A549 (cell line): Measurements from ENCODE around the gene E4F1. TPM values are rescaled to one million over a fixed set of nuclear protein-coding genes. Genes with fewer than 3 reads are reported as not detected.

Experiments used
- ATAC-seq, 2 experiments: fragments of 200-7000 bp in 1 of 2; fragments of >200 bp in 1 of 2; cut with Nextera tagmentation in 1 of 2; cut with Tn5 transposase in 1 of 2; 3 replicates each; pipeline versions ENCODE4 v1.8.0 to v1.9.1; 2018 to 2020; ENCODE audit warnings: mild to moderate bottlenecking in 1 of 2, moderate library complexity in 1 of 2
- CTCF ChIA-PET: fragments of 300-600 bp; sonication (Branson Sonifier 250); formaldehyde crosslinking; extraction: SDS; loops from one replicate; lab custom pipeline; 2021; ENCODE audit warnings: antibody characterized with exemption, inconsistent platforms; lab: Yijun Ruan, JAX
- POLR2A ChIA-PET: fragments of 350-600 bp; formaldehyde crosslinking; extraction: SDS; loops from one replicate; lab custom pipeline; 2021; ENCODE audit warnings: antibody characterized with exemption, inconsistent platforms; lab: Yijun Ruan, JAX
- DNase-seq, 2 experiments: peaks; one replicate each; pipeline versions ENCODE4 v3.0.0 to v3.0.0-alpha.2; 2011 to 2016; ENCODE audit warnings: low read depth in 1 of 2, low spot score in 1 of 2
- FAIRE-seq: peaks from 2 replicates; lab custom pipeline; 2011; peaks lifted over from hg19 to GRCh38; lab: Jason Lieb, UNC
- H3K27ac ChIP-seq, 2 experiments: fragments of >200 bp; sonication (Bioruptor Twin); formaldehyde crosslinking; 3 replicates each; pipeline ENCODE4 v1.5.1; 2016 to 2017
- H3K4me1 ChIP-seq: fragments of >200 bp; sonication (Bioruptor Twin); formaldehyde crosslinking; 3 replicates; pipeline ENCODE4 v1.6.1; 2016
- H3K4me2 ChIP-seq: fragments of >200 bp; sonication (Bioruptor Twin); formaldehyde crosslinking; 3 replicates; pipeline ENCODE4 v1.6.1; 2016
- H3K4me3 ChIP-seq: fragments of >200 bp; sonication (Bioruptor Twin); formaldehyde crosslinking; 3 replicates; pipeline ENCODE4 v1.5.1; 2016
- H3K9me3 ChIP-seq: fragments of >200 bp; sonication (Bioruptor Twin); formaldehyde crosslinking; 3 replicates; pipeline ENCODE4 v1.6.1; 2016
- BHLHE40 ChIP-seq: IDR thresholded peaks from 2 replicates; pipeline ENCODE4 v1.6.1; 2012; ENCODE audit warnings: low read depth, low read length, inconsistent platforms
- CBX2 ChIP-seq: fragments of 200-600 bp; sonication (generic); IDR thresholded peaks from 2 replicates; pipeline ENCODE4 v1.6.1; 2016; ENCODE audit warnings: low read depth, mild to moderate bottlenecking, borderline replicate concordance
- CEBPB ChIP-seq, 2 experiments: fragments of >200 bp in 1 of 2; sonication (Bioruptor Twin) in 1 of 2; formaldehyde crosslinking in 1 of 2; IDR thresholded peaks; 2 replicates each; pipeline ENCODE4 v1.6.1; 2012 to 2016
- CHD2 ChIP-seq: fragments of 150-350 bp; IDR thresholded peaks from 2 replicates; pipeline ENCODE4 v1.6.1; 2014; ENCODE audit warnings: low read length; ENCODE audit not compliant: partially characterized antibody
- EHF ChIP-seq: fragments of 250-450 bp; sonication (Bioruptor Pico); IDR thresholded peaks from 2 replicates; pipeline ENCODE4 v1.5.0; 2020; ENCODE audit warnings: mild to moderate bottlenecking
- EHMT2 ChIP-seq: fragments of 200-600 bp; sonication (generic); IDR thresholded peaks from 2 replicates; pipeline ENCODE4 v1.6.1; 2016; ENCODE audit warnings: antibody characterized with exemption, low read depth, mild to moderate bottlenecking, moderate library complexity
- FOSL2 ChIP-seq, 2 experiments: fragments of 450-650 bp in 1 of 2; fragments of >200 bp in 1 of 2; sonication (Bioruptor Twin) in 1 of 2; formaldehyde crosslinking; IDR thresholded peaks; 2 replicates each; pipeline versions ENCODE4 v1.5.0 to v1.6.1; 2016 to 2020; ENCODE audit warnings: mild to moderate bottlenecking in 1 of 2, moderate library complexity in 1 of 2
- GATA3 ChIP-seq: IDR thresholded peaks from 2 replicates; pipeline ENCODE4 v1.6.1; 2012; ENCODE audit warnings: borderline replicate concordance
- HDAC2 ChIP-seq: fragments of 200-600 bp; sonication (generic); IDR thresholded peaks from 2 replicates; pipeline ENCODE4 v1.6.1; 2016
- JUNB ChIP-seq: fragments of >200 bp; sonication (Bioruptor Twin); formaldehyde crosslinking; IDR thresholded peaks from 2 replicates; pipeline ENCODE4 v1.6.1; 2016
- KDM5A ChIP-seq: fragments of 200-600 bp; sonication (generic); IDR thresholded peaks from 2 replicates; pipeline ENCODE4 v1.6.1; 2016; ENCODE audit warnings: antibody characterized with exemption, mild to moderate bottlenecking
- MAFK ChIP-seq: fragments of 450-650 bp; IDR thresholded peaks from 2 replicates; pipeline ENCODE4 v1.6.1; 2014; ENCODE audit not compliant: partially characterized antibody
- NR3C1 ChIP-seq: fragments of >200 bp; sonication (Bioruptor Twin); formaldehyde crosslinking; IDR thresholded peaks from 3 replicates; pipeline ENCODE4 v1.6.1; 2017
- POLR2A ChIP-seq: IDR thresholded peaks from 2 replicates; pipeline ENCODE4 v1.6.1; 2012; ENCODE audit warnings: mild to moderate bottlenecking, low read length
- RARB ChIP-seq: fragments of 250-450 bp; sonication (Bioruptor Pico); IDR thresholded peaks from 2 replicates; pipeline ENCODE4 v1.8.0; 2021; ENCODE audit warnings: mild to moderate bottlenecking, moderate library complexity
- SMC3 ChIP-seq: fragments of >200 bp; sonication (Bioruptor Twin); formaldehyde crosslinking; IDR thresholded peaks from 3 replicates; pipeline ENCODE4 v1.6.1; 2018; ENCODE audit warnings: inconsistent platforms
- SREBF2 ChIP-seq: fragments of 450-650 bp; IDR thresholded peaks from 2 replicates; pipeline ENCODE4 v1.6.1; 2014; ENCODE audit warnings: mild to moderate bottlenecking, moderate library complexity
- TFCP2L1 ChIP-seq: fragments of 250-450 bp; sonication (Bioruptor Pico); IDR thresholded peaks from 2 replicates; pipeline ENCODE4 v1.5.0; 2021; ENCODE audit warnings: mild to moderate bottlenecking
- ZFP36 ChIP-seq: fragments of 450-650 bp; IDR thresholded peaks from 2 replicates; pipeline ENCODE4 v1.6.1; 2014; ENCODE audit warnings: borderline replicate concordance; ENCODE audit not compliant: partially characterized antibody
- ZNF302 ChIP-seq: fragments of 250-450 bp; sonication (Bioruptor Pico); IDR thresholded peaks from 2 replicates; pipeline ENCODE4 v1.9.0; 2021; ENCODE audit warnings: inconsistent platforms, mild to moderate bottlenecking, moderate library complexity
- ZSCAN20 ChIP-seq: fragments of 250-450 bp; sonication (Bioruptor Pico); IDR thresholded peaks from 2 replicates; pipeline ENCODE4 v1.8.0; 2022; ENCODE audit warnings: mild to moderate bottlenecking, moderate library complexity
- WGBS: methylation state at CpG from one replicate; pipeline ENCODE4 v1.1.6; 2017; ENCODE audit errors: missing lambda C conversion rate; 5-methylcytosine and 5-hydroxymethylcytosine counted together
- polyA plus RNA-seq, 4 experiments: library from polyadenylated mRNA; depleted of rRNA in 3 of 4; stranded (reverse); fragments of >200 nt; fragmentation: RNase III in 1 of 4; extraction: RNeasy Plus Mini Kit Qiagen cat#74134 plus additional on column Dnase treatment in 1 of 4; gene quantifications; 2 replicates in 3 of 4; 3 replicates in 1 of 4; pipeline ENCODE4 v1.2.3, GENCODE V29; 2011 to 2017
- TF ChIP-seq, protein P1 (sequence below): fragments of 450-650 bp; IDR thresholded peaks from 2 replicates; pipeline ENCODE4 v1.6.1; 2014; ENCODE audit warnings: antibody characterized with exemption
- TF ChIP-seq, protein P2 (sequence below): fragments of 250-450 bp; sonication (Bioruptor Pico); IDR thresholded peaks from 2 replicates; pipeline ENCODE4 v1.5.0; 2020; ENCODE audit warnings: low read depth, mild to moderate bottlenecking, moderate library complexity
- TF ChIP-seq, protein P3 (sequence below): IDR thresholded peaks from 2 replicates; pipeline ENCODE4 v1.6.1; 2012
- TF ChIP-seq, protein P4 (sequence below): fragments of 150-350 bp; IDR thresholded peaks from 2 replicates; pipeline ENCODE4 v1.6.1; 2014; ENCODE audit warnings: low read depth, mild to moderate bottlenecking, low read length
- TF ChIP-seq, protein P5 (sequence below): IDR thresholded peaks from 2 replicates; pipeline ENCODE4 v1.6.1; 2012; ENCODE audit warnings: low read depth, borderline replicate concordance
- TF ChIP-seq, protein P6 (sequence below): fragments of 250-450 bp; sonication (Bioruptor Pico); IDR thresholded peaks from 2 replicates; pipeline ENCODE4 v1.5.0; 2021; ENCODE audit warnings: mild to moderate bottlenecking, moderate library complexity, borderline replicate concordance

E4F1 gene
- polyA plus RNA-seq, 2 of the 4 experiments (the other 2 are of a cell fraction) = 10.4 to 23.3 TPM

DNA sequence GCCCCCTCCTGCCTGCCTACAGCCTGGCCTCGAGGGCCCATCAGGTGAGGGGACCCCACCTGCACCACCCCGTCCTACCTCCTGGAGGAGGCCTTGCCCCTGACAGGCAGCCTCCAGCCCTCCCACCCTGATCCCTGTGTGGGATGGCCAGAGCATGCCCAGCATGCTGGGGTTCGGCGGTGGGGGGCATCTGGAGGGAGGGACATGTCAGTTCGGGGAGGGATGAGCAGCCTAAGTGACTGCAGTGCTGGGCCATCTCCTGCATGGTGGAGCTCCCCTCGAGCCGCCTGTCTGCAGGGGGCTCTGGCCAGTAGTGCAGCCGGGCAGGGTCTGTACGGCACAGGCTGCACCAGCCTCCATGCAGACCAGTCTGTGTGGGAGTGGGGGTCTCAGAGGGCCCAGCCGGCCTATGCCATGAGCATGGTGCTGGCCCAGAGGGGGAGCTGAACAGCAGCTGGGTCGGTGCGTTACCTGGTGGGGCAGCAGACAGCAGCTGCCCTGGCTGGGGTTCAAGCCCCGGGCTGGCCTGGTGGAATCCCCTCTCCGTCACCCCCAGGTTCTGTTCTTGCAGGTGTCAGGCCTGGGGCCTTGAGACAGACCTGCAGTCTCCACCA, 48.6 kb downstream of the E4F1 start:
- POLR2A ChIA-PET = no interaction called here
- no peak for ATAC-seq
- no peak for FAIRE-seq
- no peak for DNase-seq
- no peak overlapping the region for H3K4me2 ChIP-seq
- H3K4me3 ChIP-seq = no peak overlapping the region
- CTCF ChIA-PET = interaction anchor here (1.1 to 4.5 kb wide), 4 partner anchors 21 to 229 kb away, joined by 4 to 20 read pairs (median 6); partner anchors contain the start of genes ABCA3 and ECI1
- no peak overlapping the region for H3K27ac ChIP-seq
- no peaks in the 10 kb centered on the region for H3K9me3 ChIP-seq
- no peak for TF ChIP-seq ZFP36
- TF ChIP-seq, protein P1, sequence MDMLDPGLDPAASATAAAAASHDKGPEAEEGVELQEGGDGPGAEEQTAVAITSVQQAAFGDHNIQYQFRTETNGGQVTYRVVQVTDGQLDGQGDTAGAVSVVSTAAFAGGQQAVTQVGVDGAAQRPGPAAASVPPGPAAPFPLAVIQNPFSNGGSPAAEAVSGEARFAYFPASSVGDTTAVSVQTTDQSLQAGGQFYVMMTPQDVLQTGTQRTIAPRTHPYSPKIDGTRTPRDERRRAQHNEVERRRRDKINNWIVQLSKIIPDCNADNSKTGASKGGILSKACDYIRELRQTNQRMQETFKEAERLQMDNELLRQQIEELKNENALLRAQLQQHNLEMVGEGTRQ = no peak
- TF ChIP-seq SREBF2 = no peak
- no peak for TF ChIP-seq POLR2A
- TF ChIP-seq BHLHE40 = no peak
- no peak for TF ChIP-seq CHD2
- no peak for TF ChIP-seq FOSL2 (IDR thresholded peaks at IDR 0.05)
- no peak for TF ChIP-seq FOSL2 (CRISPR knock-in tag; IDR thresholded peaks at IDR 0.05)
- no peak for TF ChIP-seq HDAC2
- no peak for TF ChIP-seq TFCP2L1
- no peak for TF ChIP-seq CEBPB (IDR thresholded peaks at IDR 0.05)
- TF ChIP-seq ZNF302 (CRISPR knock-in tag) = no peak
- TF ChIP-seq NR3C1 = no peak
- no peak for TF ChIP-seq EHMT2
- no peak for TF ChIP-seq MAFK
- no peak for TF ChIP-seq GATA3
- TF ChIP-seq, protein P2, sequence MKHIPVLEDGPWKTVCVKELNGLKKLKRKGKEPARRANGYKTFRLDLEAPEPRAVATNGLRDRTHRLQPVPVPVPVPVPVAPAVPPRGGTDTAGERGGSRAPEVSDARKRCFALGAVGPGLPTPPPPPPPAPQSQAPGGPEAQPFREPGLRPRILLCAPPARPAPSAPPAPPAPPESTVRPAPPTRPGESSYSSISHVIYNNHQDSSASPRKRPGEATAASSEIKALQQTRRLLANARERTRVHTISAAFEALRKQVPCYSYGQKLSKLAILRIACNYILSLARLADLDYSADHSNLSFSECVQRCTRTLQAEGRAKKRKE (CRISPR knock-in tag) = no peak
- no peak for TF ChIP-seq KDM5A
- TF ChIP-seq, protein P3, sequence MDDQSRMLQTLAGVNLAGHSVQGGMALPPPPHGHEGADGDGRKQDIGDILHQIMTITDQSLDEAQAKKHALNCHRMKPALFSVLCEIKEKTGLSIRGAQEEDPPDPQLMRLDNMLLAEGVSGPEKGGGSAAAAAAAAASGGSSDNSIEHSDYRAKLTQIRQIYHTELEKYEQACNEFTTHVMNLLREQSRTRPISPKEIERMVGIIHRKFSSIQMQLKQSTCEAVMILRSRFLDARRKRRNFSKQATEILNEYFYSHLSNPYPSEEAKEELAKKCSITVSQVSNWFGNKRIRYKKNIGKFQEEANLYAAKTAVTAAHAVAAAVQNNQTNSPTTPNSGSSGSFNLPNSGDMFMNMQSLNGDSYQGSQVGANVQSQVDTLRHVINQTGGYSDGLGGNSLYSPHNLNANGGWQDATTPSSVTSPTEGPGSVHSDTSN = no peak
- TF ChIP-seq CBX2 = no peak
- TF ChIP-seq, protein P4, sequence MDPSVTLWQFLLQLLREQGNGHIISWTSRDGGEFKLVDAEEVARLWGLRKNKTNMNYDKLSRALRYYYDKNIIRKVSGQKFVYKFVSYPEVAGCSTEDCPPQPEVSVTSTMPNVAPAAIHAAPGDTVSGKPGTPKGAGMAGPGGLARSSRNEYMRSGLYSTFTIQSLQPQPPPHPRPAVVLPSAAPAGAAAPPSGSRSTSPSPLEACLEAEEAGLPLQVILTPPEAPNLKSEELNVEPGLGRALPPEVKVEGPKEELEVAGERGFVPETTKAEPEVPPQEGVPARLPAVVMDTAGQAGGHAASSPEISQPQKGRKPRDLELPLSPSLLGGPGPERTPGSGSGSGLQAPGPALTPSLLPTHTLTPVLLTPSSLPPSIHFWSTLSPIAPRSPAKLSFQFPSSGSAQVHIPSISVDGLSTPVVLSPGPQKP = no peak
- H3K4me1 ChIP-seq = peaks cover 11% of the 10 kb centered on the region; the same call in 1 of the 3 replicates
- 89% methylated on average over 5 of the region's 14 CpGs for WGBS

DNA sequence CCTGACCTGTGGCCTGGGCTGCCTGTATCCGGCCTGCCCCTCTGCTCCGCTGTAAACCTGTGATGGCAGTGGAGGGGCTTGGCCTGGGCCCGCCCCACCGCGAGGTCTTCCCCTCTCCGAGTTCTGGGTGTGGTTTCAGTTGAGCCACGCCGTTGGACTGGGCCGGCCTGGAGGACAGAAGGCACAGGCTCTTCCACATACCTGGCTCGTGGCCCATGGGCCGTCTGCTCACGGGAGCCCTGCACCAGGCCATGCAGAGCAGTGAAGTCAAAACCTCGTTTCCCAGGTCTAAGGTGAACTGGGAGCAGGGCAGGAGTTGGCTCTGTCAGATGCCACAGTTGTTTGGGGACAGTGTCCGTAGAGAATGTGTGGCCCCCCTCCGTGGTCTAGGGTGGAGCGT, 50.1 kb downstream of the E4F1 start:
- Histone ChIP-seq H3K4me3 (no peak overlapping the region), H3K9me3 (no peaks in the 10 kb centered on the region), H3K4me2 (no peak overlapping the region), H3K4me1 (peaks cover 11% of the 10 kb centered on the region; the same call in 1 of the 3 replicates), H3K27ac (no peak overlapping the region)
- no peak for TF ChIP-seq NR3C1
- no peak for TF ChIP-seq ZSCAN20 (CRISPR knock-in tag)
- no peak for TF ChIP-seq JUNB
- TF ChIP-seq, protein P1 = no peak
- TF ChIP-seq, protein P2 (CRISPR knock-in tag) = no peak
- no peak for TF ChIP-seq EHF
- TF ChIP-seq CBX2 = no peak
- TF ChIP-seq SMC3 = no peak
- TF ChIP-seq, protein P3 = no peak
- no peak for TF ChIP-seq ZNF302 (CRISPR knock-in tag)
- no peak for TF ChIP-seq CHD2
- TF ChIP-seq, protein P5, sequence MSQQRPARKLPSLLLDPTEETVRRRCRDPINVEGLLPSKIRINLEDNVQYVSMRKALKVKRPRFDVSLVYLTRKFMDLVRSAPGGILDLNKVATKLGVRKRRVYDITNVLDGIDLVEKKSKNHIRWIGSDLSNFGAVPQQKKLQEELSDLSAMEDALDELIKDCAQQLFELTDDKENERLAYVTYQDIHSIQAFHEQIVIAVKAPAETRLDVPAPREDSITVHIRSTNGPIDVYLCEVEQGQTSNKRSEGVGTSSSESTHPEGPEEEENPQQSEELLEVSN = no peak
- no peak for TF ChIP-seq CEBPB (IDR thresholded peaks at IDR 0.05)
- TF ChIP-seq RARB (CRISPR knock-in tag) = no peak
- TF ChIP-seq, protein P6, sequence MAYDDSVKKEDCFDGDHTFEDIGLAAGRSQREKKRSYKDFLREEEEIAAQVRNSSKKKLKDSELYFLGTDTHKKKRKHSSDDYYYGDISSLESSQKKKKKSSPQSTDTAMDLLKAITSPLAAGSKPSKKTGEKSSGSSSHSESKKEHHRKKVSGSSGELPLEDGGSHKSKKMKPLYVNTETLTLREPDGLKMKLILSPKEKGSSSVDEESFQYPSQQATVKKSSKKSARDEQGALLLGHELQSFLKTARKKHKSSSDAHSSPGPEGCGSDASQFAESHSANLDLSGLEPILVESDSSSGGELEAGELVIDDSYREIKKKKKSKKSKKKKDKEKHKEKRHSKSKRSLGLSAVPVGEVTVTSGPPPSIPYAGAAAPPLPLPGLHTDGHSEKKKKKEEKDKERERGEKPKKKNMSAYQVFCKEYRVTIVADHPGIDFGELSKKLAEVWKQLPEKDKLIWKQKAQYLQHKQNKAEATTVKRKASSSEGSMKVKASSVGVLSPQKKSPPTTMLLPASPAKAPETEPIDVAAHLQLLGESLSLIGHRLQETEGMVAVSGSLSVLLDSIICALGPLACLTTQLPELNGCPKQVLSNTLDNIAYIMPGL = no peak
- TF ChIP-seq POLR2A = no peak
- POLR2A ChIA-PET = interaction anchor here (0.7 kb wide), 1 partner anchor 186 kb away, joined by 3 read pairs; the partner anchor contains the start of gene TEDC2
- DNase-seq (no peak), FAIRE-seq (no peak), ATAC-seq (no peak)
- CTCF ChIA-PET = interaction anchor here (0.6 to 4.5 kb wide), 3 partner anchors 16 to 227 kb away, joined by 3 to 20 read pairs (median 4); partner anchors contain the start of gene ABCA3
- WGBS = 98% methylated on average over 7 of the region's 16 CpGs
